Peyer's patch (tissue), 4 donors: Measurements from ENCODE around the gene PCGF2. TPM values are rescaled to one million over a fixed set of nuclear protein-coding genes. Genes with fewer than 3 reads are reported as not detected.

ENCODE experiments used
- DNase-seq, 3 donors: peaks; one replicate each; pipeline ENCODE4 v3.0.0-alpha.2; 2017 to 2019
- H3K27ac ChIP-seq, 4 donors: fragments of 200-600 bp; sonication (generic); one replicate each; pipeline ENCODE4 v1.5.1; 2016 to 2019
- H3K27me3 ChIP-seq, 2 donors: fragments of 200-600 bp; sonication (generic); one replicate each; pipeline ENCODE4 v1.5.1; 2019
- H3K36me3 ChIP-seq, 3 donors: fragments of 200-600 bp; sonication (generic); one replicate each; pipeline ENCODE4 v1.5.1; 2016 to 2019
- H3K4me1 ChIP-seq, 4 donors: fragments of 200-600 bp; sonication (generic); one replicate each; pipeline ENCODE4 v1.5.1; 2016 to 2019
- H3K4me3 ChIP-seq, 4 donors: fragments of 200-600 bp; sonication (generic); 1 replicate in 3 of 4; 2 replicates in 1 of 4; pipeline ENCODE4 v1.5.1; 2016 to 2019; ENCODE audit warnings: mild to moderate bottlenecking in 1 of 4
- H3K9me3 ChIP-seq, 4 donors: fragments of 200-600 bp; sonication (generic); one replicate each; pipeline ENCODE4 v1.5.1; 2016 to 2019; ENCODE audit warnings: mild to moderate bottlenecking in 1 of 4
- CTCF ChIP-seq, 6 experiments: fragments of 450-650 bp in 4 of 6; fragments of 200-600 bp in 2 of 6; sonication (generic) in 1 of 6; IDR thresholded peaks; one replicate each; pipeline ENCODE4 v1.5.1; 2017 to 2019; ENCODE audit warnings: antibody characterized with exemption in 6 of 6, mild to moderate bottlenecking in 3 of 6, moderate library complexity in 1 of 6
- POLR2A ChIP-seq, 2 donors: fragments of 450-650 bp; IDR thresholded peaks; one replicate each; pipeline ENCODE4 v1.5.1; 2017; ENCODE audit warnings: antibody characterized with exemption in 2 of 2, mild to moderate bottlenecking in 2 of 2, moderate library complexity in 2 of 2
- total RNA-seq, 4 donors: library from RNA; depleted of rRNA; stranded (reverse); fragments of >200 nt; gene quantifications; one replicate each; pipeline ENCODE4 v1.1.0, GENCODE V29; 2016

Gene PCGF2
- total RNA-seq, 4 donors from 2014 or later, result 8.3 to 41.9 (median 14.5) TPM

- Histone ChIP-seq H3K27ac (no peak overlapping the region), H3K4me1 (peaks cover 0 to 10% (median 0%) of the 10 kb centered on the region in 4 donors), H3K9me3 (no peaks in the 10 kb centered on the region), H3K36me3 (peaks cover 0 to 95% (median 0%) of the 10 kb centered on the region in 3 donors), H3K4me3 (no peak overlapping the region), H3K27me3 (no peaks in the 10 kb centered on the region)
- DNase-seq, result no peak
- TF ChIP-seq CTCF (IDR thresholded peaks at IDR 0.05) (no peak), POLR2A (IDR thresholded peaks at IDR 0.05) (no peak)
These were observed 30.9 kb downstream of the PCGF2 start for GRCh38 chr17:38717139-38717745.

DNA sequence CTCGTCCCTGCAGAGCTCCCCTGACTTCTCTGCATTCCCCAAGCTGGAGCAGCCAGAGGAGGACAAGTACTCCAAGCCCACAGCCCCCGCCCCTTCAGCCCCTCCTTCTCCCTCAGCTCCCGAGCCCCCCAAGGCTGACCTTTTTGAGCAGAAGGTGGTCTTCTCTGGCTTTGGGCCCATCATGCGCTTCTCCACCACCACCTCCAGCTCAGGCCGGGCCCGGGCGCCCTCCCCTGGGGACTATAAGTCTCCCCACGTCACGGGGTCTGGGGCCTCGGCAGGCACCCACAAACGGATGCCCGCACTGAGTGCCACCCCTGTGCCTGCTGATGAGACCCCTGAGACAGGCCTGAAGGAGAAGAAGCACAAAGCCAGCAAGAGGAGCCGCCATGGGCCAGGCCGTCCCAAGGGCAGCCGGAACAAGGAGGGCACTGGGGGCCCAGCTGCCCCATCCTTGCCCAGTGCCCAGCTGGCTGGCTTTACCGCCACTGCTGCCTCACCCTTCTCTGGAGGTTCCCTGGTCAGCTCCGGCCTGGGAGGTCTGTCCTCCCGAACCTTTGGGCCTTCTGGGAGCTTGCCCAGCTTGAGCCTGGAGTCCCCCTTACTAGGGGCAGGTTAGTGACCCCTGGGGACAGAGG is 31.6 kb downstream of the PCGF2 start:
- no peaks in the 10 kb centered on the region for H3K27me3 ChIP-seq
- TF ChIP-seq CTCF (IDR thresholded peaks at IDR 0.05) (no peak), POLR2A (IDR thresholded peaks at IDR 0.05) (no peak)

GRCh38 chr17:38715216-38715943 is 32.8 kb downstream of the PCGF2 start:
- H3K9me3 ChIP-seq, result no peaks in the 10 kb centered on the region
- no peak overlapping the region for H3K27ac ChIP-seq
- H3K27me3 ChIP-seq, result no peaks in the 10 kb centered on the region
- H3K4me1 ChIP-seq, result peaks cover 0 to 10% (median 0%) of the 10 kb centered on the region in 4 donors
- DNase-seq, result no peak
- H3K4me3 ChIP-seq, result no peak overlapping the region
- peaks cover 0 to 94% (median 0%) of the 10 kb centered on the region in 3 donors for H3K36me3 ChIP-seq
- no peak for TF ChIP-seq CTCF (IDR thresholded peaks at IDR 0.05)
- no peak for TF ChIP-seq POLR2A (IDR thresholded peaks at IDR 0.05)

More for the DNA sequence above, 31.6 kb downstream of the PCGF2 start:
- no peak overlapping the region for H3K27ac ChIP-seq
- peaks cover 0 to 10% (median 0%) of the 10 kb centered on the region in 4 donors for H3K4me1 ChIP-seq
- DNase-seq, result no peak
- H3K36me3 ChIP-seq, result peaks cover 0 to 95% (median 0%) of the 10 kb centered on the region in 3 donors
- H3K4me3 ChIP-seq, result no peak overlapping the region
- H3K9me3 ChIP-seq, result no peaks in the 10 kb centered on the region

DNA sequence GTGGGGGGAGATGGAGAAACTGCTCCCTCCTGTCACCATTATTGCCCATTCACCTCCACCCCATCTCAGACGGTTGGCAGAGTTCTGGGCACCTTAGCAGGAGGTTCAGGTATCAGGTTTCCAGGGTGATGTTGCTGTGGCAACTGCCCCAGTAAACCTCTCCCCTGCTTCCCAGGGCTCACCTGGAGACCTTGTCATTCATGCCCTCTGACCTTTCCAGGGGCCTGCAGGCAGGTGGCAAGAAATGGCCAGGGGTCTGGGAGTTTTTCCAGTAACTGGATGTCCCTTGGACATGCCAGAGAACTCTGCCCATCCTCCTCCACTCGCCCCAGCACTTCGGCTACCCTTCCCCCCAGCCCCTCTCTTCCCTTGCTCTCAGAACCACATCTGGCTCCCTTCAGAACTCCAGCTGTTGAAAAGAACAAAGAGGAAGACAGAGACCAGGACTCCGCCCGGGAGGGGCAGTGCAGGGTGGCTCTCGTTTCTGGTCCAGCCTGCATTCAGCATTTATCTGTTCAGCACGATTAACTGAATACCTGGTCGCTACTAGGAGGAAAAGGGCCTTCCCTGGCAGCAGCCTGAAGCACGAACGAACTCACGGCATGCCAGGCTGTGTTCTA is 34.6 kb downstream of the PCGF2 start:
- DNase-seq, result no peak
- TF ChIP-seq CTCF (IDR thresholded peaks at IDR 0.05) (no peak), POLR2A (IDR thresholded peaks at IDR 0.05) (no peak)

GRCh38 chr17:38712593-38712992 is 35.5 kb downstream of the PCGF2 start:
- peaks cover 0 to 9% (median 0%) of the 10 kb centered on the region in 4 donors for H3K4me1 ChIP-seq
- peaks cover 0 to 94% (median 0%) of the 10 kb centered on the region in 3 donors for H3K36me3 ChIP-seq
- TF ChIP-seq POLR2A (IDR thresholded peaks at IDR 0.05) (no peak), CTCF (IDR thresholded peaks at IDR 0.05) (no peak)

More for the DNA sequence above, 34.6 kb downstream of the PCGF2 start:
- no peak overlapping the region for H3K27ac ChIP-seq
- no peak overlapping the region for H3K4me3 ChIP-seq
- peaks cover 0 to 10% (median 0%) of the 10 kb centered on the region in 4 donors for H3K4me1 ChIP-seq
- H3K27me3 ChIP-seq, result no peaks in the 10 kb centered on the region
- peaks cover 0 to 95% (median 0%) of the 10 kb centered on the region in 3 donors for H3K36me3 ChIP-seq
- H3K9me3 ChIP-seq, result no peaks in the 10 kb centered on the region

More at GRCh38 chr17:38712593-38712992, 35.5 kb downstream of the PCGF2 start:
- no peak for DNase-seq
- no peak overlapping the region for H3K4me3 ChIP-seq
- H3K27ac ChIP-seq, result no peak overlapping the region
- no peaks in the 10 kb centered on the region for H3K9me3 ChIP-seq
- H3K27me3 ChIP-seq, result no peaks in the 10 kb centered on the region
